Measurements from ENCODE around the gene PLXND1.

PLXND1 gene

GRCh38 chr3:129587566-129588210 is 18.8 kb downstream of the PLXND1 start:
- no peak overlapping the region for H3K27ac ChIP-seq
- no peak for DNase-seq (ENCODE audit: low read depth, low spot score)

- DNase-seq (ENCODE audit: low read depth, low spot score) = no peak
- no peak overlapping the region for H3K27ac ChIP-seq
Measured at GRCh38 chr3:129586746-129587430, 19.6 kb downstream of the PLXND1 start.

- no peak for DNase-seq (ENCODE audit: low read depth, low spot score)
- H3K27ac ChIP-seq = no peak overlapping the region
Measured at GRCh38 chr3:129585949-129586657, 20.4 kb downstream of the PLXND1 start.

- DNase-seq (ENCODE audit: low read depth, low spot score) = no peak
- H3K27ac ChIP-seq = no peak overlapping the region
Measured at GRCh38 chr3:129584631-129585030, 21.8 kb downstream of the PLXND1 start.

- no peak overlapping the region for H3K27ac ChIP-seq
- DNase-seq (ENCODE audit: low read depth, low spot score) = no peak
Measured at GRCh38 chr3:129583289-129583688, 23.2 kb downstream of the PLXND1 start.

GRCh38 chr3:129582799-129583198 is 23.7 kb downstream of the PLXND1 start:
- no peak overlapping the region for H3K27ac ChIP-seq
- no peak for DNase-seq (ENCODE audit: low read depth, low spot score)

GRCh38 chr3:129581623-129582022 is 24.9 kb downstream of the PLXND1 start:
- no peak for DNase-seq (ENCODE audit: low read depth, low spot score)
- H3K27ac ChIP-seq = no peak overlapping the region

- no peak overlapping the region for H3K27ac ChIP-seq
- no peak for DNase-seq (ENCODE audit: low read depth, low spot score)
Measured at GRCh38 chr3:129579991-129580390, 26.5 kb downstream of the PLXND1 start.

- no peak overlapping the region for H3K27ac ChIP-seq
- no peak for DNase-seq (ENCODE audit: low read depth, low spot score)
Measured at GRCh38 chr3:129577925-129578786, 28.3 kb downstream of the PLXND1 start.

GRCh38 chr3:129577366-129577765 is 29.1 kb downstream of the PLXND1 start:
- DNase-seq (ENCODE audit: low read depth, low spot score) = no peak
- H3K27ac ChIP-seq = no peak overlapping the region

- no peak overlapping the region for H3K27ac ChIP-seq
- no peak for DNase-seq (ENCODE audit: low read depth, low spot score)
Measured at GRCh38 chr3:129576514-129577352, 29.7 kb downstream of the PLXND1 start.

GRCh38 chr3:129575997-129576384 is 30.5 kb downstream of the PLXND1 start:
- H3K27ac ChIP-seq = no peak overlapping the region
- no peak for DNase-seq (ENCODE audit: low read depth, low spot score)

- H3K27ac ChIP-seq = no peak overlapping the region
- no peak for DNase-seq (ENCODE audit: low read depth, low spot score)
Measured at GRCh38 chr3:129575233-129575996, 31.1 kb downstream of the PLXND1 start.

GRCh38 chr3:129574206-129574605 is 32.3 kb downstream of the PLXND1 start:
- H3K27ac ChIP-seq = no peak overlapping the region
- no peak for DNase-seq (ENCODE audit: low read depth, low spot score)

- no peak for DNase-seq (ENCODE audit: low read depth, low spot score)
- H3K27ac ChIP-seq = no peak overlapping the region
Measured at GRCh38 chr3:129573493-129573892, 33.0 kb downstream of the PLXND1 start.

- DNase-seq (ENCODE audit: low read depth, low spot score) = no peak
Measured at GRCh38 chr3:129572603-129573002, 33.9 kb downstream of the PLXND1 start.

GRCh38 chr3:129571605-129572547 is 34.6 kb downstream of the PLXND1 start:
- no peak overlapping the region for H3K27ac ChIP-seq
- no peak for DNase-seq (ENCODE audit: low read depth, low spot score)

More at GRCh38 chr3:129572603-129573002, 33.9 kb downstream of the PLXND1 start:
- H3K27ac ChIP-seq = no peak overlapping the region

GRCh38 chr3:129569856-129570255 is 36.6 kb downstream of the PLXND1 start:
- no peak overlapping the region for H3K27ac ChIP-seq

More at GRCh38 chr3:129569856-129570255, 36.6 kb downstream of the PLXND1 start:
- no peak for DNase-seq (ENCODE audit: low read depth, low spot score)
